Adrenal gland (tissue), 12 donors: ENCODE results near the gene MACF1. TPM values are rescaled to one million over a fixed set of nuclear protein-coding genes. Genes with fewer than 3 reads are reported as not detected.
A peak's percentile ranks its signal among the peaks of the same experiment; 100 is the strongest.
"Not testable (repeated sequence)": the region's sequence is repeated elsewhere in the genome, so short reads cannot be mapped to it uniquely, and the experiment has no call there.

Source experiments
- DNase-seq, 7 donors: peaks; one replicate each; pipeline ENCODE4 v3.0.0-alpha.2; 2019 to 2020
- H3K27ac ChIP-seq, 5 donors: fragments of 200-600 bp; sonication (generic) in 4 of 5; 1 replicate in 3 of 5; 2 replicates in 2 of 5; pipeline versions ENCODE4 v1.5.1 to v1.8.0; 2016 to 2020; ENCODE audit warnings: mild to moderate bottlenecking in 1 of 5
- H3K27me3 ChIP-seq: fragments of 200-600 bp; 2 replicates; pipeline ENCODE4 v1.8.0; 2021
- H3K36me3 ChIP-seq, 2 donors: fragments of 200-600 bp; replicated peaks in 1 of 2; 1 replicate in 1 of 2; 2 replicates in 1 of 2; pipeline versions ENCODE4 v1.5.1 to v1.8.0; 2018 to 2022
- H3K4me1 ChIP-seq, 2 donors: fragments of 200-600 bp; replicated peaks in 1 of 2; 1 replicate in 1 of 2; 2 replicates in 1 of 2; pipeline versions ENCODE4 v1.5.1 to v1.8.0; 2018 to 2021
- H3K4me3 ChIP-seq, 4 donors: fragments of 200-600 bp; sonication (generic) in 3 of 4; one replicate each; pipeline ENCODE4 v1.5.1; 2016 to 2018
- H3K9me3 ChIP-seq, 3 donors: fragments of 200-600 bp; sonication (generic) in 1 of 3; replicated peaks in 1 of 3; 1 replicate in 2 of 3; 2 replicates in 1 of 3; pipeline versions ENCODE4 v1.5.1 to v1.8.0; 2016 to 2021
- POLR2A ChIP-seq, 2 donors: fragments of 450-650 bp; IDR thresholded peaks; one replicate each; pipeline ENCODE4 v1.6.1; 2017; ENCODE audit warnings: antibody characterized with exemption in 2 of 2, mild to moderate bottlenecking in 2 of 2, moderate library complexity in 1 of 2
- WGBS, 4 donors: extraction: QIAGEN DNeasy Blood & Tissue Kit in 2 of 4; methylation state at CpG; one replicate each; pipeline versions ENCODE4 v1.1.5 to v1.1.7; 2013 to 2017; 5-methylcytosine and 5-hydroxymethylcytosine counted together
- intact Hi-C, 2 donors: fragments of 100-400 bp; cut with DNase I; formaldehyde crosslinking; loops; one replicate each; pipeline versions ENCODE4 v1.14.1 to v1.15.0; 2022 to 2023
- polyA plus RNA-seq, 3 donors: library from polyadenylated mRNA; stranded (reverse); fragments of 200-250 nt in 2 of 3; fragments of 350-450 nt in 1 of 3; fragmentation: Illumina TruSeq in 1 of 3; extraction: RNeasy Lipid Tissue Mini Kit (QIAGEN cat#74804) in 1 of 3; gene quantifications; one replicate each; pipeline ENCODE4 v1.2.3, GENCODE V29; 2013 to 2014
- total RNA-seq, 9 donors: library from RNA; depleted of rRNA in 4 of 9; stranded (reverse); fragments of >200 nt in 4 of 9; fragments of 120-200 nt in 1 of 9; fragmentation: NEBNext Ultra II Directional in 1 of 9; extraction: Animal tissue kit (Norgen Biotek cat#: 25700) in 1 of 9; gene quantifications; one replicate each; pipeline versions ENCODE4 v1.1.0 to v1.2.4, GENCODE V29; 2013 to 2023
- TF ChIP-seq, protein P1 (sequence below), 6 experiments: fragments of 450-650 bp in 4 of 6; fragments of 200-600 bp in 2 of 6; sonication (generic) in 1 of 6; IDR thresholded peaks; 1 replicate in 5 of 6; 2 replicates in 1 of 6; pipeline versions ENCODE4 v1.5.1 to v1.8.0; 2016 to 2021; ENCODE audit warnings: antibody characterized with exemption in 6 of 6, mild to moderate bottlenecking in 2 of 6, moderate library complexity in 1 of 6
- donor health status: healthy with polysubstance abuse.
- donor health status: Bipolar disorder and iron deficiency.
- donor health status: DM: yes; HTN: yes; CAD: no.
- donor health status: DM: no; HTN: no; CAD: no.
- donor health status: DM: no; HTN: no; CAD: no.
- donor health status: DM: yes; HTN: yes; CAD: no.

The MACF1 gene
- total and polyA plus RNA-seq, 12 donors, result 85.1 to 334 (median 219) TPM

DNA sequence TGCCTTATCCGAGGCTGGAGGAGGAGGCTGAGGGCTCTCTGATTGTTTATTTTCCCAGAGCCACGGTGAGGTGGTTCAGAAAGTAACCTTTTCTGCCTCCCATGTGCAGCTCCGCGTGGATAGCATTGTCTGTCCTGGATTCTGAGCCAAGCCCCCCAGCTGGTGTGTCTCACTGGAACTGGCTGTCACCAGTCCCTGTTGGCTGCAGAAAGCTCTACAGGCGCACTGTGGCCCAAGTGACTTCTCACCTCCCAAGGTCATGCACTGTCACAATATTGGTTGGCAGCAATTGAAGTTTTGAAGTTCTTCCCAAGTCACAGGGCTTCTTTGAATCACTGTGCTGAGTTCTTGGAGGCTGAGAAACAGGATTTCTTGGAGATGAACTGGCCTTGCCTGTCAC lies 295.2 kb downstream of the MACF1 start:
- Histone ChIP-seq H3K4me1 (peaks cover 5 to 9% of the 10 kb centered on the region in 2 donors), H3K9me3 (no peaks in the 10 kb centered on the region), H3K27me3 (no peaks in the 10 kb centered on the region), H3K27ac (peak overlapping the region in 2 of 5 donors; percentile 44 to 55), H3K36me3 (no peaks in the 10 kb centered on the region), H3K4me3 (no peak overlapping the region)
- intact Hi-C loops, result no loop called here
- WGBS, 4 donors, result 33 to 50% (median 43%) methylated on average over 3 to 5 of the region's 5 CpGs
- TF ChIP-seq, protein P1, sequence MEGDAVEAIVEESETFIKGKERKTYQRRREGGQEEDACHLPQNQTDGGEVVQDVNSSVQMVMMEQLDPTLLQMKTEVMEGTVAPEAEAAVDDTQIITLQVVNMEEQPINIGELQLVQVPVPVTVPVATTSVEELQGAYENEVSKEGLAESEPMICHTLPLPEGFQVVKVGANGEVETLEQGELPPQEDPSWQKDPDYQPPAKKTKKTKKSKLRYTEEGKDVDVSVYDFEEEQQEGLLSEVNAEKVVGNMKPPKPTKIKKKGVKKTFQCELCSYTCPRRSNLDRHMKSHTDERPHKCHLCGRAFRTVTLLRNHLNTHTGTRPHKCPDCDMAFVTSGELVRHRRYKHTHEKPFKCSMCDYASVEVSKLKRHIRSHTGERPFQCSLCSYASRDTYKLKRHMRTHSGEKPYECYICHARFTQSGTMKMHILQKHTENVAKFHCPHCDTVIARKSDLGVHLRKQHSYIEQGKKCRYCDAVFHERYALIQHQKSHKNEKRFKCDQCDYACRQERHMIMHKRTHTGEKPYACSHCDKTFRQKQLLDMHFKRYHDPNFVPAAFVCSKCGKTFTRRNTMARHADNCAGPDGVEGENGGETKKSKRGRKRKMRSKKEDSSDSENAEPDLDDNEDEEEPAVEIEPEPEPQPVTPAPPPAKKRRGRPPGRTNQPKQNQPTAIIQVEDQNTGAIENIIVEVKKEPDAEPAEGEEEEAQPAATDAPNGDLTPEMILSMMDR (IDR thresholded peaks at IDR 0.05), result no peak
- TF ChIP-seq POLR2A (IDR thresholded peaks at IDR 0.05), result no peak
- peak; percentile 33 to 90 (median 80) for DNase-seq

DNA sequence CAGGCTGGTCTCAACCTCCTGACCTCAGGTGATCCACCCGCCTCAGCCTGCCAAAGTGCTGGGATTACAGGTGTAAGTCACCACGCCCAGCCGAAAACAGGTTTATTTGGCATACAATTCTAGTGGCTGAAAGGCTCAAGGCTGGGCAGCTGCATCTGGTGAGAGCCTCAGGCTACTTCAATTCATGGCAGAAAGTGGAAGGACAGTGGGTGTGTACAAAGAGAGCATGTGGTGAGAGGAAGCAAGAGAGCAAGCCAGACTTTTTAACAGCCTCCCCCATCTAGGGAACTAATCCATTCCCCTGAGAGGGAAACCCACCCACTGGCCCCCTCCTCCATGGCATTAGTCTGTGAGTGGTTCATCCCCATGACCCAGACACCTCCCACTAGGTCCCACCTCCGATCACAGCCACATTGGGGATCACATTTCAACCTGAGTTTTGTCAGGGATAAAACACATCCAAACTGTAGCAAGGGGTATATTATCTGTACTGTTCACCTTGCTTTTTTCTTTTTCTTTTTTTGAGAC lies 296.4 kb downstream of the MACF1 start:
- intact Hi-C loops, result no loop called here
- 81 to 99% (median 88%) methylated on average over 4 of the region's 4 CpGs for WGBS, 4 donors
- peak in 1 of 7 donors; percentile 14 for DNase-seq

DNA sequence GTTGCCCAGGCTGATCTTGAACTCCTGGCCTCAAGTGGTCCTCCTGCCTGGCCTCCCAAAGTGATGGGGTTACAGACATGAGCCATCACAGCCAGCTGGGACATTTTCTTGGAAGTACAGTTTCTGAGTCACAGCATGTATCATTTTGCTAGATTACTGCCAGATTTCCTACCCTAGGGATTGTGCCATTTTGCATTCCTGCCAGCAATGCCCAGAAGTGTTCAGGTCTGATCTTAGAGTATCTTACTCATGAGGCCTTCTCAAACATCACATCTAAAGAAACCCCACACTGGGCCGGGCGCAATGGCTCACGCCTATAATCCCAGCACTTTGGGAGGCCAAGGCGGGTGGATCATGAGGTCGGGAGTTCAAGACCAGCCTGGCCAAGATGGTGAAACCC lies 297.2 kb downstream of the MACF1 start:
- no peak overlapping the region for H3K4me3 ChIP-seq
- DNase-seq, result peak in 6 of 7 donors; percentile 56 to 73 (median 70)
- intact Hi-C loops, result no loop called here

More for the DNA sequence above, 296.4 kb downstream of the MACF1 start:
- H3K4me3 ChIP-seq, result no peak overlapping the region
- H3K27ac ChIP-seq, result no peak overlapping the region
- TF ChIP-seq, protein P1 (IDR thresholded peaks at IDR 0.05), result no peak
- TF ChIP-seq POLR2A (IDR thresholded peaks at IDR 0.05), result no peak
- H3K9me3 ChIP-seq, result no peaks in the 10 kb centered on the region
- no peaks in the 10 kb centered on the region for H3K36me3 ChIP-seq
- H3K27me3 ChIP-seq, result no peaks in the 10 kb centered on the region
- peaks cover 5 to 9% of the 10 kb centered on the region in 2 donors for H3K4me1 ChIP-seq

DNA sequence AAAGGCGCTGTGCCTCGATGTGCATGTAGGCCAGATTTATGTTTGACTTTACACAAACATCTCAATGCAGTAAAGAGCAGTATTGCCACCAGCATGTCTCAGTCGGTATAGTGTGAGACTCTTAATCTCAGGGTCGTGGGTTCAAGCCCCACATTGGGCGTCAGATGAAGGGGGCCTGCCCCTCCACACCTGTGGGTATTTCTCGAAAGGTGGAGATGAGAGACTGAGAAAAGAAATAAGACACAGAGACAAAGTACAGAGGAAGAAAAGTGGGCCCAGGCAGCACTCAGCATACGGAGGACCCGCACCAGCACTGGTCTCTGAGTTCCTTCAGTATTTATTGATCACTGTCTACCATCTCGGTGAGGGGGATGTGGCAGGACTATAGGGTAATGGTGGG lies 299.9 kb downstream of the MACF1 start:
- H3K4me3 ChIP-seq, H3K27ac ChIP-seq, H3K9me3 ChIP-seq, H3K4me1 ChIP-seq, DNase-seq, H3K27me3 ChIP-seq, intact Hi-C loops, H3K36me3 ChIP-seq: not testable (repeated sequence)
- WGBS, 4 donors, result 78 to 83% (median 81%) methylated on average over 9 of the region's 9 CpGs

More for the DNA sequence above, 297.2 kb downstream of the MACF1 start:
- Histone ChIP-seq H3K27ac (no peak overlapping the region), H3K36me3 (no peaks in the 10 kb centered on the region), H3K4me1 (peaks cover 5 to 9% of the 10 kb centered on the region in 2 donors), H3K9me3 (no peaks in the 10 kb centered on the region), H3K27me3 (no peaks in the 10 kb centered on the region)
- TF ChIP-seq, protein P1 (IDR thresholded peaks at IDR 0.05), result no peak
- TF ChIP-seq POLR2A (IDR thresholded peaks at IDR 0.05), result no peak
- 33 to 76% (median 68%) methylated on average over 3 to 5 of the region's 5 CpGs for WGBS, 4 donors

DNA sequence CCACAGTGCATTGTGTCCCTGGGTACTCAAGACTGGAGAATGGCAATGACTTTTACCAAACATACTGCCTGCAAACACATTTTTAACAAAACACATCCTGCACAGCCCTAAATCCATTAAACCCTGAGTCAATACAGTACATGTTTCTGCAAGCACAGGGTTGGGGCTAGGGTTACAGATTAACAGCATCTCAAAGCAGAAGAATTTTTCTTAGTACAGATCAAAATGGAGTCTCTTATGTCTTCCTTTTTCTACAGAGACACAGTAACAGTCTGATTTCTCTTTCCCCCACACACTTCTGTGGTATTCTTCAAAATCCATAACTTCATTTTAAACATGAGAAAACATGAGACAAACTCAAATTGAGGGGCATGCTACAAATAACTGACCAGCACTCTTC lies 300.8 kb downstream of the MACF1 start:
- Histone ChIP-seq H3K27me3 (no peaks in the 10 kb centered on the region), H3K36me3 (no peaks in the 10 kb centered on the region), H3K9me3 (no peaks in the 10 kb centered on the region), H3K4me1 (no peaks in the 10 kb centered on the region), H3K4me3 (no peak overlapping the region), H3K27ac (no peak overlapping the region)
- no peak for DNase-seq
- intact Hi-C loops, result no loop called here
- no peak for TF ChIP-seq POLR2A (IDR thresholded peaks at IDR 0.05)
